Central memory CD4-positive, alpha-beta T cell (primary cell): ENCODE results near the gene SAMD14.

ENCODE experiments used
- DNase-seq: peaks from one replicate; pipeline ENCODE4 v3.0.0; 2022
- total RNA-seq, 3 experiments: gene quantifications; one replicate each; lab custom pipeline; 2026; lab: John Stamatoyannopoulos, UW

SAMD14 gene
- 0.19 to 0.49 (median 0.44) reads per million in 3 experiments for total RNA-seq

DNA sequence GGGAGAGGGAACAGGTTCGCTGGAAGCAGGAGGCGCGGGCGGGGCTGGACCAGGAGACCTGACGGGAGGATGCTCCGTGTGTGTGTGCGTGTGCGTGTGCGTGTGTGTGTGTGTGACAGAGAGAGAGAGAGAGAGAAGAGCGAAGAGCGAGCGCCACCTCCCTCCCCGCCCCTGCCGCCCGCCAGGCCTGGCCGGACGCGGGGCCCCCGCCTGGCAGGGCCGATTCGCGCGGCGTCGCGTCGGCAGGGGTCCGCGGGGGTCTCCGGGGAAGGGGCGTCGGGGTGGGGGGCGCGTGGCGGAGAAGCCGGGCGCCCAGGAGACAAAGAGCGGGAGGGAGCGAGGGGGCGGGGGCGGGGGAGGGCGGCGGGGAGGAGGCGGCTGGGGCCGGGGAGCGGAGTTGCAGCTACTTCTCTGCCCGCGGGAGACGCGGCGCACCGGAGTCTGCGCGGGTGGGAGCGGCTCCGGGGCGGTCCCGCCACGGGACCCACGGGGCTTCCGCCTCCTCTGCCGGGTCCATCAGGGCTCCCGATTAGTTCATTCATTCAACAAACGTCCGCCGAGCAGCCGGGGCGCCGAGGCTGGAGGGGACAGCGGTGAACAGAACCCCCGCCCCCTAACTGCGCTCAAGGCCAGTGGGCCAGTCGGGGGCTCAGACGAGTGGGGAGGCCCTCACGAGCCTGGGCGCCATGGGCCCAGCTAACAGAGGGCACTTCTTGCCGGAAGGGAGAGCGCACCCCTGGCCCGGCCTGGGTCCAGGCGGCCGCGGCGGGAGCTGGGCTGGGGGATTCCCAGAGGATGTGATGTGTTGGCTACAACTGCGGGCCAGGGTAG is at the start of gene SAMD14:
SAMD14 (minus strand) TSS at position 433 of the 831 bp plus-strand sequence. CDS start 5,201 bp downstream, outside the sequence.
- peak; percentile 56 for DNase-seq

DNA sequence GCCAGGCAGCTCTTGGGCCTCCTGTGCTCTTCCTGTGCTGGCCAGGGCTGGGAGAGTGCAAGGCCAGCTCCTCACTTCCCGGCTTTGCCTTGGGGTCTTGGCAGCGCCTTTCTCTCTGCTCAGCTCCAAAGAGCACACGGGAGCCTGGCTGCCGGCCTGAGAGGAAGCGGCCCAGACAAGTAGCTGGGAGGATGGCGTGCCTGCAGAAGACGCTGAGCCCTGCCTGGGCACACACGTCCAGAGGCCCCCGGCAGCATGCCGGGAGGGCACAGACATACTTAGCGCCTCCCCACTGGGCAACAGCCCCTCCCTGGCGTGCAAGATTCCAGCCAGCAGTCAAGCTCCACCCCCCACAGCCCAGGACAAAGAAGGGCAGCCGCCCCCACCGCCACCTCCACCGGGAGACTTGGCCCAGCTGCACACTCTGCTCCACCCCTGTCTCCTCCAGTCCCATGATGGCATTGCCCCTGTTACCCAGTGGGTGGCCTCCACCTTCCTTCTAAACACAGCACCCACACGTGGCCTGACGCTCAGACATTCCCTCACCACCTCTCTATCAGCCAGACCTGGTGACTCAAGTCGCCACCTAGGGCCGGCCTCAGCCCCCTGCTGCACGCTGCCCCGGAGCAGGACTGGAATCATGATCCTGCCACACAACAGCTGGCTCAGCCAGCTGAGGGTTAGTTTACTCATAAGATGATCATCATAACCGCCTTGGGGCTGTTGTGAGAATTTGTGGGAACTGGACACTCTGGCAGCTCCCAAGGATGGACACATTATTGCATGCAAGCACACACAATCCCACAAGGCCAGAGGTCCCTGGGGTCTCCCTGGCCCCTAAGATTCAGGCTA is 48.2 kb upstream of the SAMD14 start:
- peak; percentile 56 for DNase-seq

DNA sequence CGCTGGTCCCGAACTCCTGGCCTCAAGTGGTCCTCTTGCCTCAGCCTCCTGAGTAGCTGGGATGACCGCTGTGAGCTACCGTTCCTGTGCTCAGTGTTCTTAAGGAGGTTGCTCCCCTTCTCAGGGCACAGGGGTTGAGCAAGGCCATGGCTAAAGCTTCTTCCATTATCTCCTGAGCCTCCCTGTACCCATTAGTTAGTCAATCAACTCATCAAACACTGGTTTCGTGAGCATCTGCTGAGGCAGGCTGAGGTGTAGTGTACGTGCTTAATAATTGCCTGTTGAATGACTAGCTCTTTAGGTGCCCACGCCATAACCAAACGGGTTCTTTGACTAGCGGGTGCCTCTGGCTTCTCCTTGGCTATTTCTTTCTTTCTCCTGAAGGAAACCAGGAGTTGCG is 47.5 kb upstream of the SAMD14 start:
- no peak for DNase-seq

DNA sequence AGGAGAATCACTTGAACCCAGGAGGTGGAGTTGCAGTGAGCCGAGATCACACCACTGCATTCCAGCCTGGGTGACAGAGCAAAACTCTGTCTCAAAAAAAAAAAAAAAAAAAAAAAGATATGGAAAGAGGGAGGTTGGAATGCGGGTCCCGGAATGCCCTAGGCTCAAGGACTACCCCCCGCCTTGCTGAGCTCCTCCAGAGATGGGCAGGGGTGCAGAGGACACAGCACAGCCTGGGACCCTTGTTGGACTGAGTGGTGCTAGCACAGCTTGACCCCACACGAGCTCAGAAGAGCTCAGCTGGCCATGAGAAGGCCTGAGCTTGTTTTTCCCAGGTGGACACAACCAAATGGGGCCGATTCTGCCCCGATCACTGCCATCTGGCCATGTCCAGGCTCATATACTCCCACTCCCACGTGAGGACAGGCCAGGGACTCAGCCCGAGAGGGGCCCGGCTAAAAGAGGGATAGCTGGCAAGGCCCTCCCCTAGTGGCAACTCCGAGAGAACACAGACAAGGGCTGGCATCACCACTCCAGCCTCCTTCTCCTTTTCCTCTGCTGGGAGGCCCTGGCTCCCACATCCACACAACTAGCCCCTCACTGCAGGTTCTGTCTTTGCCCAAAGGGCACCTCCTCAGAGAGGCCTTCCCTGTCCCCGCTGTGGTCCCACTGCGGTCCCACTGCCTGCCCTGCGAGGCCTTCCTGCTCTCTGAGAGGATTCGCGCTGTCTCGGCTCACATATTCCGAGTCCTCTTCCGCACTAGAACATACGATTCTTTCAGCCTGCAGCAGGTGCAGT is 46.8 kb upstream of the SAMD14 start:
- DNase-seq = no peak

DNA sequence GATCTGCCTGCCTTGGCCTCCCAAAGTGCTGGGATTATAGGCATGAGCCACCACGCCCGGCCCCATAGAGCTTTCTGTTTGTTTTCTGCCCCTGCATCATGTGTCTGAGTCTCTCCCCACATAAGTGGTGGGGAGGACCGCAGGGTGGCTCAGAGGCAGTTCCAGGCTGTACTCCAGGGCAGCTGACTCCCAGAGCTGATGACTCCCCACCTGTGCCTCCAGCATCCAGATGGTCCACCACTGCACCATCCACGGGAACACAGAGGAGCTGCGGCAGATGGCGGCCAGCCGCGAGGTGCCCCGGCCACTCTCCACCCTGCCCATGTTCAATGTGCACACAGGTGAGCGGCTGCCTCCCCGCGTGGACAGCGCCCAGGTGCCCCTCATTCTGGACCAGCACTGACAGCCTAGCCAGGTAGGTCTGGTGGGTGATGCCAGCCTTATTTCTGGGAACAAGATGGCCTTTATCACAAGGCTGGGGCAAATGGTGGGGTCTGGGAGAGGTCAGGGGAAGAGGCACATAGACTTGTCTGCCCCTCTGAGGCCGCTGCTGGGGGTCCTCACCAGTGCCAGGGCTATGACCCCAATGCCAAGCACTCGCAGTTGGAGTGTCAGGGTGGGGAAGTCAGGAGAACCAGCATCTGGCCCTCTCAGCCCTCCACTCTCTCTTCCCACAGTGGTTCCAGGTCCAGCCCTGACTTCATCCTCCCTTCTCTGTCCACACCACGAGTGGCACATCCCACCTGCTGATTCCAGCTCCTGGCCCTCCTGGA is 45.3 kb upstream of the SAMD14 start:
- DNase-seq = no peak

DNA sequence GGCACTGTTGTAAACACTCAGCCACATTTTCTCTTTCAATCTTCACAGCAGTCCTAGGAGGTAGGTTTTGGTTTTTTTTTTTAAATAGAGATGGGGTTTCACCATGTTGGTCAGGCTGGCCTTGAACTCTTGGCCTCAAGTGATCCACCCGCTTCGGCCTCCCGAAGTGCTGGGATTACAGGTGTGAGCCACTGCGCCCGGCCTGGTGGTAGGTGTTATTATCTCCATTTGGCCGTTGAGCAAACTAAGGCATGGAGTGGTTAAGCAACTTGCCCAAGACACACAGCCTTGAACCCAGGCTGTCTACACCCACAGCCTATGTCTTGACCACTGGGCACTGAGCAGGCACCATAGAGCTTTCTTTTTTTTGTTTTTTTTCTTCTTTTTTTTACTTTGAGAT is 44.5 kb upstream of the SAMD14 start:
- DNase-seq = no peak

DNA sequence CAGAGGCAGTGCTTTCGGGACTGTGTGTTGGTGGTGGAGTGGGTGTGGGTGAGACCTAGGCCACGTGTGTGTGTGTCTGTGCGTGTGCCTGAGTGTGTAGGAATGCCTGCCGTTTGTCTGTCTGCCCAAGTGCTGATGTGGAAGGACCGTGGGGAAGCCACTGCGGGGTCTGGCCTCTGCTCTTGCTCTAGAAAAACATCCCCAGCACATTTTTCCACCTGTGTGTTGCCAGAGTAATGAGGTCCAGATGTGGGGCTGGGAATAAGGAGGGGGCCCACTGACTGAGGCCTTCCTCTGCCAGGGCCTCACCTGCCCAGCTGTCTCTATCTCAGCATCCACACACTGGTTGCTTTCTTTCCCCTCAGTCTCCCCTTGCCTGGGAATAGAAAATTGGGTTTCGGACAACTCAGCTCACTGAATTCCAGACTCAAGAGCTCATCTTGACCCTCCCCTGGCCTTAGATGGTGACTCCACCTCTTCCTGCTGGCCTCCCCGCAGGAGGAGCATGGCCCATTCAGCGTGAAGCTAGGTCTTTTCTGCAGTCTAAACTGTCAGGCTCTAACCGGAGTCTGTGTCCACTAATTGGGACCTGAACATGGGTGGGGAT is 43.5 kb upstream of the SAMD14 start:
- DNase-seq = no peak

DNA sequence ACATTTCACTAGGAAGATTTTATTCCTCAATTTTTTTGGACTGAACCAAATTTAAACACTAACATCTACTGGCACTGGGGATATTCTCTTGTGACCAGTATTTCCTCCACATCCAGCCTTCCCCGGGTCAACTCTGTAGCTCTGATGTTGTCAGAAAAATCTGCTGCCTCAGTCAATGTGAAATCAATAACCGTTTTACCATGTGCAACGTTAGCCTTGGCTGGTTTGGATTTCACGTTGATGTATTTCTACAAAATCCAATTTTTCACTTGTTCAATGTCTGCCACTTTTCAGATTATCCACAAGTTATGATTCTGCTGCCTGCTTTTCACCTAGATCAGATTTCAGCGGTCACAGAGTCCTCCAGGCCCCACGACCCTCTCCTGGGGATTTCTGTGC is 43.0 kb upstream of the SAMD14 start:
- DNase-seq = no peak

DNA sequence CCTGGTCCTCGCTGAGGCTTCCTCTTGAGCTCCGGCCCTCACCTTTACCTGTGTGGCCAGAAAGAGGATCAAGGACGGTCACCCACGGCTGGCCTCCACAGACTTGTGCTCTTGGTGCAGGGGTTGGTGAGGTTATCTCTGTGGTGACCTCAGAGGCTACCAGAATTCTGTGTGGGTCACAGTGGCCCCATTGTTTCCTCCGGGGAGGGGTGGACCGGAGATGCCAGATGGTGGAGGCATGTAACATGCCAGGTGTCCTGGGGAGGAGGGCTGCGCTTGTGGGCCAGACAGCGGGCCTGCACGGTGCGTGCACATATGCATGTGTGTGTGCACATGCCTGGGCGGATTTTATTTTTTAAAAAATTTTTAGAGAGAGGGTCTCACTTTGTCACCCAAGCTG is 42.2 kb upstream of the SAMD14 start:
- DNase-seq = no peak

DNA sequence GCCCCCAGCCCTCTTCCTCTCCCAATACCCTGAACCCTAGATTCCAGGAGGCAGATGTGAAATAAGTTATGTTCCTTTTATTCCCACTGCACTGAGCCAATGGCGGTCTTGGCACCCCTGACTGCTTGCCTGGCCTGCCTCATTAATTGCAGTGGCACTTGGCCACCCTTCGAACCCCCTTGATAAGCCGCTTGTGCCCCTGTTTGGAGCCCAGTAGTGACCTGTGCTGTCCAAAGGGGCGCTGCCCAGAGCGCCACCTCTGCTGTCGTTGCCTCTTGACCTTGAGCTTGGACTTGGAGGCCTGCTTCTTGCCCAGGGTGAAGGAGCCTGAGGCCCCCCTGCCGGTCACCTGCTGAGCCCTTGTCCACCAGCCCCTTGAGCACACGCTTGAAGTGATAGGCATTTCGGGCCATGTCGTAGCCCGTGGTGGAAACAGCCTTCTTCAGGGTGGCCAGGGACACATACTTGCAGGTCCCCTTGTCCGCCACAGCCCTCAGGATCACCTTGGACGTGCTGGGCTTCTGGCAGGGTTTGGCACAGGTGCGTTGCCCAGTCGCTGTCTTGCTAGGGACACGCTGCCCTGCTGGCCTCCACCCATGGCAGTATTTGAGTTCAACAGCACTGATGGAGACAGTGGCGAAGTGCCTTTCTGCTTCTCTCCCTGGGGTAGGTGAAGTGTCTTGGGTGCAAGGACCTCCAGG is 41.6 kb upstream of the SAMD14 start:
- DNase-seq = no peak

DNA sequence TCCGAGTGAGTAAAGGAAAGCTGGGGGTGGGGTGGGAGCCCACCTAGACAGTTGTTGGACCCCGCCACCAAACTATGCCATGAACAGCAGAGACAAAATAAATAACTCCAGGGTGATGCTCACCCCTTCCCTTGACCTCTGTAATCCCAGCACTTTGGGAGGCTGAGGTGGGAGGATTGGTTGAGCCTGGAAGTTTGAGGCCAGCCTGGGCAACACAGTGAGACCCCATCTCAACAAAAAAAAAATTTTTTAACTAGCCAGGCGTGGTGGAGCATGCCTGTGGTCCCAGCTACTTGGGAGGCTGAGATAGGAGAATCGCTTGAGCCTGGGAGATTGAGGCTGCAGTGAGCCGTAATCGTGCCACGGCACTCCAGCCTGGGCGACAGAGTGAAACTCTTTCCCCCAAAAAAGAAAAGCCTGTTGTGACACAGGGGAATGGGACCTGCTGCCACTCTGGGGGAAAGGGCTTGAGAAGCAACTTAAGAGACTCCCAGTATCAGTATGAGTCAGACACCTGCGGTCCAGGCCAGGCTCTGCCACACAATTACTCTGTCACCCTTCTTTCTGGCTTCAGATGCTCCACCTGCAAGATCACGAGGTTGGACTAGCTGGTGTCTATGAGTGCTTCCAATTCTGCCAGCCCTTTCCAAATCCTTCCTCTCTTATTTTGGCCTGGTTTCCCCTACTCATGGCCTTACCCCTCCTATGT is 40.9 kb upstream of the SAMD14 start:
- DNase-seq = no peak

DNA sequence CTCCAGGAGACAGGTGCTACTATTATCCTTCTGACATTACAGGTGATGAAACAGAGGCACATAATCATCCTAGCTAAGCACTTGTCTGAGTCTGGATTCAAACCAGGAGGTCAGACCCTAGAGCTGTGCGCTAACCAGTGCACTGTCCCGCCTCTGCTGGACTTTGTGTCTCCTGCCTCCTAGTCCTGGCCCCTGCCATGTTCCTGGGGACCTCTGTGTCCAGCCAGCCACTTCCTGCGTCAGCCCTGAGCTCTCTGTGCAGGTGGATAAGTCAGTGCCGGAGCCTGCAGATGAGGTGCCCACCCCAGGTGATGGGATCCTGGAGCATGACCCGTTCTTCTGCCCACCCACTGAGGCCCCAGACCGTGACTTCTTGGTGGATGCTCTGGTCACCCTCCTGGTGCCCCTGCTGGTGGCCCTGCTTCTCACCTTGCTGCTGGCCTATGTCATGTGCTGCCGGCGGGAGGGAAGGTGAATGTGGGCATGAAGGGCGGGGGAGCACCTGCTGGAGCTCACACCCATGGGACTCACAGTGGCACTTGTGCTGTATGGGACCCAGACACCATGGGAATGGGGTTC is 40.0 kb upstream of the SAMD14 start:
- no peak for DNase-seq

DNA sequence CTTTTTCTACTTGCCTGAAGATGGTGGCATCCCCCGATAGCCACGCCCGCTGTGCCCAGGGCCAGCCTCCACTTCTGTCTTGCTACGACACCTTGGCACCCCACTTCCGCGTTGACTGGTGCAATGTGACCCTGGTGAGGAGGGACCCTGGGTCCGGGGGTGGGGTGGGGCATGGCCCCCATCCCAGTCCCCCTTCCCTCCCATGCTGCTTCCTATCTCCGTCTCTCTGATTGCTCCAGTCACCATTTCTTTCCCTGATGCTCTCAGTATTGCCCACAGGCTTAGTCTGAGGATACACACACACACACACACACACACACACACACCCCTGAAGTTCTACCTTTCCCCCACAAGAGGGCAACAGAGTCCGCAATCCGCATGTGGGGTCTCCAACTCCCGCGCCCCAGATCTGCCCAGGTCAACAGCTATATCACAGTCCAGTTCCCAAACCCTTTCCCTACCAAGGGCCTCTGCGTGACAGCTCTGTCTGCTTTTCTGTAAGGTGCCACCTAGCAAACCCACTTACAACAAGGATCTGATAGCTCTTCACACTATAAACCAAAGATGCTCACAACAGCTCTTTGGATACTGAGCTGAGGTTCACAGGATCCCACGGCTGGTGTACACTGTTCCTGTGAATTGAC is 39.3 kb upstream of the SAMD14 start:
- DNase-seq = peak; percentile 69

DNA sequence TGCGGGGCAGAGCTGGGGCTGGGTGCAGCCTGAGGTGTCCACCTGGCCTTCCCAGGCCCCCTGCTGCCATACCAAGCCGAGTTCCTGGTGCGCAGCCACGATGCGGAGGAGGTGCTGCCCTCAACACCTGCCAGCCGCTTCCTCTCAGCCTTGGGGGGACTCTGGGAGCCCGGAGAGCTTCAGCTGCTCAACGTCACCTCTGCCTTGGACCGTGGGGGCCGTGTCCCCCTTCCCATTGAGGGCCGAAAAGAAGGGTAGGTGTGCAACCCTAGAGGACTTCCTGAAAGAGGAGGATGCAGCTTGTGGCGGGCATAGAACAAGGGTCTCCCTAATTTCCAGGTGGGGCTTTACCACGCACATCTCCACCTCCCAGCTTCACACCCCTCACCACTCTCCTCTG is 38.4 kb upstream of the SAMD14 start:
- DNase-seq = no peak

DNA sequence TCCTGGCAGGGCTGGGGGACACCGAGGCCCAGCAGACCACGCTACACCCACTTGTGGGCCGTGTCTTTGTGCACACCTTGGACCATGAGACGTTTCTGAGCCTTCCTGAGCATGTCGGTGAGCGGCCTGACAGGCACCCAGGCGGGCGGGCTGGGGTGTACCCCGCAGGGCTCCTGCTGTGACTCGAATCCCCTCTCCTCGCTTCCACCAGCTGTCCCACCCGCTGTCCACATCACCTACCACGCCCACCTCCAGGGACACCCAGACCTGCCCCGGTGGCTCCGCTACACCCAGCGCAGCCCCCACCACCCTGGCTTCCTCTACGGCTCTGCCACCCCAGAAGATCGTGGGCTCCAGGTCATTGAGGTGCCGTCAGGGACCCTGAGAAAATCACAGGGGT is 37.4 kb upstream of the SAMD14 start:
- no peak for DNase-seq

DNA sequence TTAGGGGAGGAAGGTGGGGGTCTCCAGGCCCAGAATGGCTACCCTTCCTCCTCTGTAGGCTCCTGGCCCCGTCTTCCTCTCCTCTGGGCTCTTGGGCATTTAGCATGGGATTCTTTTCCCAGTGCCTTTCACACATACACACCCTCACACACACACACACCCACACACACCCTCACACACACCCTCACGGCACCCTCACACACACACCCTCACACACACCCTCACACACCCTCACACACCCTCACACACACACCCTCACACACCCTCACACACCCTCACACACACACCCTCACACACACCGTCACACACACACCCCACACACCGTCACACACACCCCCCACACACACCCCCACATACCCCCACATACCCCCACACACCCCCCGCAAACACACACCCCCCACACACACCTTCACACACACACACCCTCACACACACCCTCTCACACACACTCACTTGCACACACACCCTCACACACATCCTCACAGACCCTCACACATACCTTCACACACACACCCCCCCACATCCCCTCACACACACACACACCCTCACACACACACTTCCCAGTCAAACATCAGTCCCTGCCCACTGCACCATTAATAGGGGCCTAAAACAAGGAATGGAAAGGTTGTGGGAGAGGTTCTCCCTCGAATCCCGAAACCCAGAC is 36.7 kb upstream of the SAMD14 start:
- DNase-seq = no peak

DNA sequence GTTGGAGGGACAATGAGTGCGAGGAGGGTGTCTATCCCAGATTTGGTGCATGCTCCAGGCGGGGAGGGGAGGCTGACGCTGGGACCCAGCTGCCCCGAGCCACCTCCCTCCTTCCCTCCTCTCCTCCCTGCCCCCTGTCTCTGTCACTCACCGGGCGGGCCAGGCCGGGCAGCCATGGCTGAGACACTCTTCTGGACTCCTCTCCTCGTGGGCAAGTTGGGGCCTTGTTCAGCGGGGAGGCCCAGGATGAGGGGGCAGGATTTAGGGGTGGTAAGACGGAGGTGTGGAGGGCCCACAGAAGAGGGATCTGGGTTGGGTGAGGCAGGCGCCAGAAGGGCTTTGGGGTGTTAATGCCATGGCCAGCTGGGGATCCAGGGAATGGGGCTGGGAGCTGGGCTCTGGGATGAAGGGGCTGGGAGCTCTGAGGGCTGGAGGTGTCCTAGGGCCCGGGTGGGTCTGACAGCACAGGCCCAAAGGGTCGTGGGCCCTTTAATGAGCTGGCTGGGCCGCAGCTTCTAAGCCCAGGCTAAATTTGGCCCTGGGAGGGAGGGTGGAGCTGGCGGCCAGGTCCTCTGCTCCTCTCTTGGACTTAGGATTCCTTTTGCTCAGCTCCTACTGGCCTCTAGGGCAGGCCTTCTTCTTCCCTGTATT is 36.0 kb upstream of the SAMD14 start, which contains the start of gene SGCA:
SGCA (plus strand) TSS at position 139 of the 651 bp plus-strand sequence; CDS start at position 175, 36 bp downstream.
- DNase-seq = no peak

DNA sequence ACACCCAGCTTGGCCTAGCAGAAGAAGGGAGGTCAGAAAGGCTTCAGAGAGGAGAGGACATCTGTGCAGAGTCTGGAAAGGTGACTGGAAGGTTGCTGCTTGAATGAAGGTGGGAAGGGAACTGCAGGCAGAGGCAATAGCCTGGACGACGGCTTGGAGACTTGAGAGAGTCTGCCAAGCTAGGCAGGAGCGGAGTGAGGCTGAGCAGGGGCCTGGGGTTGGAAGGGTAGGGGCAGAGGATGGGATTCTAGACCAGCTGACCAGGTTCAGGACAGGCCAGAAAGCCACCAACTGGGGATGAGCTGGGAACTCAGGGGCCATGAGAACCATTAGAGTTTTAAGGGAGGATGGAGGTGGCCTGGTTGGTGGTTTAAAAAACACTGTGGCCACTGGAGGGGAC is 35.5 kb upstream of the SAMD14 start:
- DNase-seq = no peak
